Gastrocnemius medialis (tissue), 4 donors: ENCODE data around the gene TSSK1B.

Source experiments
- CTCF ChIP-seq, 5 experiments: fragments of 450-650 bp in 3 of 5; fragments of 200-600 bp in 2 of 5; sonication (generic) in 2 of 5; IDR thresholded peaks in 4 of 5; conservative IDR thresholded peaks in 1 of 5; 1 replicate in 4 of 5; 2 replicates in 1 of 5; pipeline ENCODE4 v1.5.1; 2016 to 2019; ENCODE audit warnings: antibody characterized with exemption in 5 of 5, mild to moderate bottlenecking in 3 of 5, moderate library complexity in 3 of 5
- POLR2A ChIP-seq, 2 donors: fragments of 450-650 bp; IDR thresholded peaks; one replicate each; pipeline ENCODE4 v1.6.1; 2017; ENCODE audit warnings: antibody characterized with exemption in 2 of 2, mild to moderate bottlenecking in 2 of 2, moderate library complexity in 2 of 2

- TF ChIP-seq CTCF (IDR thresholded peaks at IDR 0.05 in 4 of 5, conservative IDR thresholded peaks at IDR 0.05 in 1 of 5) (no peak), POLR2A (IDR thresholded peaks at IDR 0.05) (no peak)
Observed at GRCh38 chr5:113397046-113397445, 37.7 kb downstream of the TSSK1B start.
